ENCODE results near the gene SNX32. TPM values are rescaled to one million over a fixed set of nuclear protein-coding genes. Genes with fewer than 3 reads are reported as not detected.
"Not testable (repeated sequence)": the region's sequence is repeated elsewhere in the genome, so short reads cannot be mapped to it uniquely, and the experiment has no call there.

The SNX32 gene
- total RNA-seq, 1 experiment from 2014 or later, result not detected

DNA sequence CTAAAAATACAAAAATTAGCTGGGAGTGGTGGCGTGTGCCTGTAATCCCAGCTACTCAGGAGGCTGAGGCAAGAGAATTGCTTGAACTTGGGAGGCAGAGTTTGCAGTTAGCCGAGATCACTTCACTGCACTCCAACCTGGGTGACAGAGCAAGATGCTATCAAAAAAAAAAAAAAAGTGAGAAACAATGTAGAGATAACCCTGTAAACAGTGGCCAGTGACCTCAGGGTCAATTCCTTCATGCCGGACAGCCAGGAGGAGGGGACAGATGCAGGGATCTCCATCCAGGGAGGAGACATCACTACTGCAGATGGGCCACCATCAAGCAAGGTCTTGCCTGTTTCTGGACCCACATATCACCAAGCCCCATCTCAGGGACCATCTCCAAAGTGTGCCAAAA is 14.0 kb downstream of the SNX32 start:
- ATAC-seq (no peak), DNase-seq (ENCODE audit: low read depth, low spot score) (no peak)
- Histone ChIP-seq H3K9me2 (ENCODE audit: insufficient read depth) (no peaks in the 10 kb centered on the region), H3K4me3 (replicated peaks in 1 of 2; ENCODE audit: low read depth in 1 of 2, low read length in 2 of 2) (no peak overlapping the region), H2AFZ (ENCODE audit: low read depth, low read length, poor library complexity, severe bottlenecking) (no peak overlapping the region), H3K36me3 (ENCODE audit: control insufficient read depth in 1 of 2, insufficient read depth in 2 of 2, low read length in 2 of 2) (peaks cover 2 to 16% of the 10 kb centered on the region in 2 experiments; a peak in 3 of 4 replicates), H3K4me1 (ENCODE audit: control insufficient read depth in 1 of 2, insufficient read depth in 2 of 2, low read length in 2 of 2) (no peaks in the 10 kb centered on the region), H4K20me1 (ENCODE audit: insufficient read depth) (no peaks in the 10 kb centered on the region), H3K79me2 (ENCODE audit: insufficient read depth, low read length) (no peaks in the 10 kb centered on the region), H3K9me3 (ENCODE audit: control insufficient read depth in 1 of 2, insufficient read depth in 1 of 2, low read depth in 1 of 2, low read length in 2 of 2) (no peaks in the 10 kb centered on the region; a peak in 1 of 4 replicates), H3K27ac (ENCODE audit: low read depth, low read length) (no peak overlapping the region), H3K27me3 (ENCODE audit: insufficient read depth, low read length) (no peaks in the 10 kb centered on the region), H3K4me2 (ENCODE audit: low read length) (no peak overlapping the region), H3K9ac (ENCODE audit: low read length) (no peak overlapping the region)
- POLR2A ChIA-PET, result interaction anchor here (2.4 to 4.2 kb wide), 2 partner anchors 10 to 12 kb away, joined by 7 to 16 read pairs; partner anchors contain the start of genes CFL1 and MUS81
- intact Hi-C loops (cut with micrococcal nuclease), result no loop called here
- CTCF ChIA-PET, result interaction anchor here (0.7 to 1.1 kb wide), 2 partner anchors 12 to 197 kb away, joined by 3 to 6 read pairs; no protein-coding TSS in a partner anchor
- no peak for TF ChIP-seq EZH2phosphoT487 (IDR thresholded peaks at IDR 0.05; ENCODE audit: borderline replicate concordance)
- no peak for TF ChIP-seq CEBPB (IDR thresholded peaks at IDR 0.05; ENCODE audit: low read depth)
- RAD21 ChIA-PET (ENCODE audit: low non-redundant PET in 1 of 2, low total read pairs in 2 of 2, uncharacterized antibody in 2 of 2, unreplicated experiment in 2 of 2), result no interaction called here
- no TSS peak for BruUV-seq (replicated peaks)

DNA sequence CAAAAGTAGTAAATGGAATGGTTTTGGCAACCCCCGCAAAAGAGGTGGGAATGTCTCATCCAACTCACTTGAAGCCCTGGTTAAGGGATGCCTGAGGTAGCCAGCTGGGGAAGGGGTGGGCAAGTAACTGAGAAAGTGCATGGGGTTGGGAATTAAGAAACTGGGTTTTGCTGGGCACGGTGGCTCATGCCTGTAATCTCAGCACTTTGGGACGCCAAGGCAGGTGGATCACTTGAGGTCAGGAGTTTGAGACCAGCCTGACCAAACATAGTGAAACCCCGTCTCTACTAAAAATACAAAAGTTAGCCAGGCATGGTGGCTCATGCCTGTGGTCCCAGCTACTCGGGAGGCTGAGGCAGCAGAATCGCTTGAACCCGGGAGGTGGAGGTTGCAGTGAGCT is 14.9 kb downstream of the SNX32 start:
- peaks cover 6 to 25% of the 10 kb centered on the region in 2 experiments for H3K36me3 ChIP-seq (ENCODE audit: control insufficient read depth in 1 of 2, insufficient read depth in 2 of 2, low read length in 2 of 2)
- H2AFZ ChIP-seq (ENCODE audit: low read depth, low read length, poor library complexity, severe bottlenecking); DNase-seq (ENCODE audit: low read depth, low spot score); intact Hi-C loops (cut with micrococcal nuclease); H3K9me2 ChIP-seq (ENCODE audit: insufficient read depth); RAD21 ChIA-PET (ENCODE audit: low non-redundant PET in 1 of 2, low total read pairs in 2 of 2, uncharacterized antibody in 2 of 2, unreplicated experiment in 2 of 2); H3K27ac ChIP-seq (ENCODE audit: low read depth, low read length); H3K9ac ChIP-seq (ENCODE audit: low read length); H4K20me1 ChIP-seq (ENCODE audit: insufficient read depth); ATAC-seq; H3K79me2 ChIP-seq (ENCODE audit: insufficient read depth, low read length); H3K4me3 ChIP-seq (replicated peaks in 1 of 2; ENCODE audit: low read depth in 1 of 2, low read length in 2 of 2); H3K4me1 ChIP-seq (ENCODE audit: control insufficient read depth in 1 of 2, insufficient read depth in 2 of 2, low read length in 2 of 2); H3K27me3 ChIP-seq (ENCODE audit: insufficient read depth, low read length); H3K4me2 ChIP-seq (ENCODE audit: low read length); H3K9me3 ChIP-seq (ENCODE audit: control insufficient read depth in 1 of 2, insufficient read depth in 1 of 2, low read depth in 1 of 2, low read length in 2 of 2); BruUV-seq (replicated peaks): not testable (repeated sequence)
- POLR2A ChIA-PET, result interaction anchor here (1.7 to 4.2 kb wide), 2 partner anchors 9 to 11 kb away, joined by 4 to 16 read pairs; partner anchors contain the start of gene CFL1
- CTCF ChIA-PET, result interaction anchor here (1.2 to 2.4 kb wide), 2 partner anchors 11 to 69 kb away, joined by 3 to 9 read pairs; partner anchors contain the start of gene MUS81

Data from HCT116 (cell line).